Hepatocyte (in vitro differentiated cells): Measurements from ENCODE around the gene SOBP. TPM values are rescaled to one million over a fixed set of nuclear protein-coding genes. Genes with fewer than 3 reads are reported as not detected.

Experiments used
- DNase-seq: peaks from one replicate; pipeline ENCODE4 v3.0.0-alpha.2; 2016; ENCODE audit warnings: low spot score
- H2AFZ ChIP-seq: fragments of 200-600 bp; sonication (generic); 2 replicates; pipeline ENCODE4 v1.6.0; 2016; ENCODE audit warnings: antibody characterized with exemption, mild to moderate bottlenecking
- H3K27ac ChIP-seq: fragments of 200-600 bp; sonication (generic); 2 replicates; pipeline ENCODE4 v1.5.1; 2016; ENCODE audit warnings: mild to moderate bottlenecking
- H3K27me3 ChIP-seq: fragments of 200-600 bp; sonication (generic); 2 replicates; pipeline ENCODE4 v1.6.1; 2016
- H3K36me3 ChIP-seq: fragments of 200-600 bp; sonication (generic); replicated peaks from 2 replicates; pipeline ENCODE4 v1.5.1; 2016; ENCODE audit warnings: low read depth; ENCODE audit not compliant: insufficient read depth
- H3K4me1 ChIP-seq: fragments of 200-600 bp; sonication (generic); 2 replicates; pipeline ENCODE4 v1.5.1; 2016; ENCODE audit warnings: mild to moderate bottlenecking, moderate library complexity; ENCODE audit not compliant: insufficient read depth
- H3K4me2 ChIP-seq: fragments of 200-600 bp; sonication (generic); 2 replicates; pipeline ENCODE4 v1.6.0; 2016
- H3K4me3 ChIP-seq: fragments of 200-600 bp; sonication (generic); 2 replicates; pipeline ENCODE4 v1.5.1; 2016; ENCODE audit warnings: mild to moderate bottlenecking
- H3K79me2 ChIP-seq: fragments of 200-600 bp; sonication (generic); 2 replicates; pipeline ENCODE4 v1.6.0; 2017; ENCODE audit warnings: mild to moderate bottlenecking
- H3K9me2 ChIP-seq: fragments of 200-600 bp; sonication (generic); replicated peaks from 2 replicates; pipeline ENCODE4 v1.6.0; 2017; ENCODE audit warnings: mild to moderate bottlenecking; ENCODE audit not compliant: insufficient read depth
- H3K9me3 ChIP-seq: fragments of 200-600 bp; sonication (generic); 2 replicates; pipeline ENCODE4 v1.5.1; 2016; ENCODE audit warnings: low read depth, mild to moderate bottlenecking
- H4K20me1 ChIP-seq: fragments of 200-600 bp; sonication (generic); 2 replicates; pipeline ENCODE4 v1.6.0; 2016; ENCODE audit warnings: mild to moderate bottlenecking; ENCODE audit not compliant: insufficient read depth, poor library complexity, severe bottlenecking
- CTCF ChIP-seq: fragments of 200-600 bp; sonication (generic); IDR thresholded peaks from 2 replicates; pipeline ENCODE4 v1.5.1; 2016; ENCODE audit warnings: antibody characterized with exemption, mild to moderate bottlenecking; ENCODE audit not compliant: poor library complexity
- EZH2 ChIP-seq: fragments of 200-600 bp; sonication (generic); IDR thresholded peaks from 2 replicates; pipeline ENCODE4 v1.6.1; 2016; ENCODE audit warnings: antibody characterized with exemption, mild to moderate bottlenecking, borderline replicate concordance
- EZH2phosphoT487 ChIP-seq: fragments of 200-600 bp; sonication (generic); IDR thresholded peaks from one replicate; pipeline ENCODE4 v1.6.1; 2018; ENCODE audit warnings: antibody characterized with exemption, mild to moderate bottlenecking, low read depth, moderate library complexity; ENCODE audit not compliant: unreplicated experiment, severe bottlenecking
- WGBS: methylation state at CpG from one replicate; pipeline ENCODE4 v1.1.6; 2016; ENCODE audit warnings: low lambda C conversion rate; ENCODE audit errors: missing lambda C conversion rate; 5-methylcytosine and 5-hydroxymethylcytosine counted together
- polyA plus RNA-seq: library from polyadenylated mRNA; unstranded; fragments of >200 nt; fragmentation: Nextera tagmentation; extraction: Ambion mirVana; gene quantifications from 2 replicates; pipeline ENCODE4 v1.2.1, GENCODE V29; 2016
- total RNA-seq: library from RNA; depleted of rRNA; stranded (reverse); fragments of >200 nt; gene quantifications from 2 replicates; pipeline ENCODE4 v1.2.3, GENCODE V29; 2014

The SOBP gene
- total and polyA plus RNA-seq, 2 experiments from 2014 or later, result 2.1 to 2.2 TPM

GRCh38 chr6:107697682-107698081 is 207.8 kb downstream of the SOBP start:
- Histone ChIP-seq H3K79me2 (no peaks in the 10 kb centered on the region), H3K36me3 (no peaks in the 10 kb centered on the region), H2AFZ (no peak overlapping the region), H3K4me3 (no peak overlapping the region), H3K9me3 (no peaks in the 10 kb centered on the region), H3K4me1 (no peaks in the 10 kb centered on the region), H4K20me1 (no peaks in the 10 kb centered on the region), H3K4me2 (no peak overlapping the region), H3K27me3 (no peaks in the 10 kb centered on the region), H3K27ac (no peak overlapping the region), H3K9me2 (no peaks in the 10 kb centered on the region)
- no peak for TF ChIP-seq CTCF
- no peak for TF ChIP-seq EZH2phosphoT487
- no peak for TF ChIP-seq EZH2
- 67% methylated on average over 5 of the region's 5 CpGs for WGBS
- no peak for DNase-seq

- Histone ChIP-seq H3K9me2 (no peaks in the 10 kb centered on the region), H3K4me3 (no peak overlapping the region), H4K20me1 (no peaks in the 10 kb centered on the region), H3K36me3 (no peaks in the 10 kb centered on the region), H3K4me2 (no peak overlapping the region), H3K27me3 (no peaks in the 10 kb centered on the region), H3K27ac (no peak overlapping the region), H3K4me1 (no peaks in the 10 kb centered on the region), H3K79me2 (no peaks in the 10 kb centered on the region), H2AFZ (no peak overlapping the region), H3K9me3 (no peaks in the 10 kb centered on the region)
- 86% methylated on average over 4 of the region's 4 CpGs for WGBS
- TF ChIP-seq EZH2 (no peak), CTCF (no peak), EZH2phosphoT487 (no peak)
- DNase-seq, result no peak
Measured at GRCh38 chr6:107698146-107698545, 208.2 kb downstream of the SOBP start.

- H3K27me3 ChIP-seq, result no peaks in the 10 kb centered on the region
- H2AFZ ChIP-seq, result no peak overlapping the region
- no peaks in the 10 kb centered on the region for H3K9me2 ChIP-seq
- no peaks in the 10 kb centered on the region for H4K20me1 ChIP-seq
- no peak overlapping the region for H3K4me3 ChIP-seq
- 81% methylated on average over 7 of the region's 7 CpGs for WGBS
- TF ChIP-seq CTCF (no peak), EZH2phosphoT487 (no peak), EZH2 (no peak)
- no peak overlapping the region for H3K27ac ChIP-seq
- DNase-seq, result no peak
- no peaks in the 10 kb centered on the region for H3K4me1 ChIP-seq
- no peaks in the 10 kb centered on the region for H3K36me3 ChIP-seq
- H3K9me3 ChIP-seq, result no peaks in the 10 kb centered on the region
- no peak overlapping the region for H3K4me2 ChIP-seq
- H3K79me2 ChIP-seq, result no peaks in the 10 kb centered on the region
Measured at GRCh38 chr6:107699254-107699653, 209.3 kb downstream of the SOBP start.

GRCh38 chr6:107699697-107700325 is 209.9 kb downstream of the SOBP start:
- DNase-seq, result no peak

More at GRCh38 chr6:107699697-107700325, 209.9 kb downstream of the SOBP start:
- Histone ChIP-seq H3K4me3 (no peak overlapping the region), H3K4me2 (no peak overlapping the region), H3K9me3 (no peaks in the 10 kb centered on the region), H3K79me2 (no peaks in the 10 kb centered on the region), H4K20me1 (no peaks in the 10 kb centered on the region), H2AFZ (no peak overlapping the region), H3K27ac (no peak overlapping the region), H3K27me3 (no peaks in the 10 kb centered on the region), H3K4me1 (no peaks in the 10 kb centered on the region), H3K36me3 (no peaks in the 10 kb centered on the region), H3K9me2 (no peaks in the 10 kb centered on the region)
- WGBS, result 85% methylated on average over 14 of the region's 14 CpGs
- TF ChIP-seq EZH2phosphoT487 (no peak), EZH2 (no peak), CTCF (no peak)
